OCI-LY7 (cell line): ENCODE results near the gene SEC14L5. TPM values are rescaled to one million over a fixed set of nuclear protein-coding genes. Genes with fewer than 3 reads are reported as not detected.

Source experiments
- BruUV-seq: library from RNA; stranded (reverse); fragments of 400-500 nt; replicated peaks from 2 replicates; lab custom pipeline; 2021; lab: Mats Ljungman, UMichigan
- CTCF ChIA-PET: fragments of 300-600 bp; sonication (Branson Sonifier 250); formaldehyde crosslinking; loops from one replicate; lab custom pipeline; 2022; ENCODE audit warnings: antibody characterized with exemption; ENCODE audit not compliant: unreplicated experiment; lab: Charles Lee
- POLR2A ChIA-PET: fragments of 300-600 bp; sonication (Branson Sonifier 250); formaldehyde crosslinking; loops from one replicate; lab custom pipeline; 2022; ENCODE audit warnings: antibody characterized with exemption; lab: Charles Lee
- DNase-seq: peaks from one replicate; pipeline ENCODE4 v3.0.0-alpha.2; 2015; ENCODE audit warnings: low spot score
- H2AFZ ChIP-seq: fragments of 200-600 bp; sonication (generic), shearing (Covaris generic); 2 replicates; pipeline ENCODE4 v1.6.1; 2014; ENCODE audit warnings: mild to moderate bottlenecking, antibody characterized with exemption, low read length, moderate library complexity
- H3K27ac ChIP-seq: fragments of 200-600 bp; sonication (generic); 2 replicates; pipeline ENCODE4 v1.5.1; 2014; ENCODE audit warnings: mixed run types, low read depth, mild to moderate bottlenecking, moderate library complexity, low read length, inconsistent platforms; ENCODE audit not compliant: poor library complexity, severe bottlenecking
- H3K36me3 ChIP-seq: fragments of 200-600 bp; sonication (generic); 2 replicates; pipeline ENCODE4 v1.6.1; 2014; ENCODE audit warnings: mild to moderate bottlenecking, antibody characterized with exemption, low read length, moderate library complexity, mixed read lengths; ENCODE audit not compliant: insufficient read depth
- H3K4me1 ChIP-seq: fragments of 200-600 bp; sonication (generic); 2 replicates; pipeline ENCODE4 v1.5.1; 2014; ENCODE audit warnings: mild to moderate bottlenecking, low read length; ENCODE audit not compliant: insufficient read depth, poor library complexity, severe bottlenecking
- H3K4me2 ChIP-seq: fragments of 200-600 bp; sonication (generic); 2 replicates; pipeline ENCODE4 v1.6.1; 2014; ENCODE audit warnings: mild to moderate bottlenecking, low read length
- H3K4me3 ChIP-seq: fragments of 200-600 bp; sonication (generic); 2 replicates; pipeline ENCODE4 v1.5.1; 2014; ENCODE audit warnings: mild to moderate bottlenecking, low read depth, low read length; ENCODE audit not compliant: poor library complexity, severe bottlenecking
- H3K79me2 ChIP-seq: fragments of 200-600 bp; sonication (generic); 2 replicates; pipeline ENCODE4 v1.6.1; 2016; ENCODE audit warnings: low read depth, mild to moderate bottlenecking, low read length, moderate library complexity, mixed read lengths; ENCODE audit not compliant: insufficient read depth
- H3K9me2 ChIP-seq: fragments of 200-600 bp; sonication (generic); 2 replicates; pipeline ENCODE4 v1.6.1; 2016; ENCODE audit warnings: mild to moderate bottlenecking, low read length, mixed read lengths; ENCODE audit not compliant: insufficient read depth
- H3K9me3 ChIP-seq: fragments of 200-600 bp; sonication (generic); 2 replicates; pipeline ENCODE4 v1.6.1; 2014; ENCODE audit warnings: mild to moderate bottlenecking, mixed run types, low read length, mixed read lengths
- H4K20me1 ChIP-seq: fragments of 200-600 bp; sonication (generic); 2 replicates; pipeline ENCODE4 v1.6.1; 2014; ENCODE audit warnings: mild to moderate bottlenecking, antibody characterized with exemption, low read length, moderate library complexity, mixed read lengths; ENCODE audit not compliant: insufficient read depth
- EZH2phosphoT487 ChIP-seq: fragments of 200-600 bp; sonication (generic); IDR thresholded peaks from 2 replicates; pipeline ENCODE4 v1.6.1; 2018; ENCODE audit warnings: low read depth, borderline replicate concordance, mild to moderate bottlenecking, mixed run types, antibody characterized with exemption, low read length, moderate library complexity, mixed read lengths
- intact Hi-C: fragments of 100-400 bp; cut with micrococcal nuclease; formaldehyde crosslinking; loops from one replicate; pipeline ENCODE4 v1.10.0; 2022; ENCODE audit not compliant: unreplicated experiment
- total RNA-seq, 2 experiments: library from RNA; depleted of rRNA in 1 of 2; stranded (reverse); fragments of >200 nt in 1 of 2; shearing (Covaris generic) in 1 of 2; gene quantifications; 2 replicates each; pipeline ENCODE4 v1.2.3, GENCODE V29; 2014 to 2022
- TF ChIP-seq, protein P1 (sequence below): fragments of 200-600 bp; sonication (generic); conservative IDR thresholded peaks from 2 replicates; pipeline ENCODE4 v1.5.1; 2014; ENCODE audit warnings: mild to moderate bottlenecking, antibody characterized with exemption, low read length, moderate library complexity, mixed read lengths

SEC14L5 gene
- total RNA-seq, 2 experiments from 2014 or later: not detected

DNA sequence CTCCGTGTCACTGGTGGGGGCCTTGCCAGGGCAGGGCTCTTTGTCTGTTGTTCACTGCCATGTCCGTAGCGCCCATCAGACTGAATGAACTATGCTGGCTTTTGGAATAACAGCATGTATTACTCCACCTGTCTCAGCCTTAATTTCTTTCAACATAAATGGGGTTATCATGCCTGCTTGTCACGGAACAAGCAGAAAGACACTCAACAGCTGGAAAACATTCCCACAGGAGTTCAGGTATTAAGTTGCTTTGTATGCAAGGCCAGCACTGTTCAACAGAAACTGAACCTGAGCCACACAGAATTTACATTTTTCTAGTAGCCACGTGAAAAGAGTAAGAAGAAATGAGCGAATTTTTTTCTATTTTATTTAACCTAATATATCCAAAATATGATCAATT, 34.3 kb upstream of the SEC14L5 start:
- H3K79me2 ChIP-seq: no peaks in the 10 kb centered on the region
- CTCF ChIA-PET: no interaction called here
- H3K27ac ChIP-seq: no peak overlapping the region

DNA sequence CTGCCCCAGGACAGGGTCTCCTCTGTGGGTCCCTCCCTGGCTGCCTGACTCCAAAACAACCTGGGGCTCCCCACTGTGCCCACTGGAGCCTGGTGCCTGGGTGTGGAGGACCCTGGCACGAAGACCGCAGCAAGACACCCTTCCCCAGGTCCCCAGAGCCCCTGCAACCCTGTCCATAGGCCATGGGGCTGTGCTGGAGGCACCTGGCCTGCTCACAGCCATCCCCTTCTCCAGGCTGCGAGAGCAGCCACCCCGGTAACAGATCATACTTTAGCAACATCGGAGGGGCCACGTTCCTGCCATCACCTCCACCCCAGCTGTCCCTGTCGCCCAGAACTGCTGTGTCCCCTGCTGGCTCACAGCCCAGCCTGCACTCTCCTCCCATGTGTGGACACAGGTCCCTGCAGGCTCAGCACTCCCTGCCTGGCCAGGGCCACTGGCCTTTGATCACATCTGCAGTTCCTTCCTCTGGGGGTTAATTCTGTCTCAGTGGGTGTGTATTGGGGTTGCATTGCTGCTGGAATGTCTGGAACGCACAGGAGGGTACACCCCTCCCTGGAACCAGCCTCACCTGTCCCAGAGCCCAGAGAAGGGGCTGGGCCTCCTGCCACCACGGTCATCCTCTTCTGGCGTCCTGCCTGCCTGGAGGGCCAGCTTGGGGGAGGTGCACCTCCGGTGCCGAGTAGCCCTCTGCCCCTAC, 33.4 kb upstream of the SEC14L5 start:
- Histone ChIP-seq H3K79me2 (no peaks in the 10 kb centered on the region), H3K4me1 (no peaks in the 10 kb centered on the region), H3K4me2 (no peak overlapping the region), H2AFZ (no peak overlapping the region), H3K9me2 (no peaks in the 10 kb centered on the region), H3K36me3 (no peaks in the 10 kb centered on the region), H3K9me3 (peaks cover 8% of the 10 kb centered on the region; the same call in 1 of the 2 replicates), H3K27ac (no peak overlapping the region), H4K20me1 (no peaks in the 10 kb centered on the region), H3K4me3 (no peak overlapping the region)
- no TSS peak for BruUV-seq
- ChIA-PET CTCF (no interaction called here), POLR2A (no interaction called here)
- DNase-seq: no peak
- intact Hi-C loops: no loop called here
- no peak for TF ChIP-seq EZH2phosphoT487
- TF ChIP-seq, protein P1, sequence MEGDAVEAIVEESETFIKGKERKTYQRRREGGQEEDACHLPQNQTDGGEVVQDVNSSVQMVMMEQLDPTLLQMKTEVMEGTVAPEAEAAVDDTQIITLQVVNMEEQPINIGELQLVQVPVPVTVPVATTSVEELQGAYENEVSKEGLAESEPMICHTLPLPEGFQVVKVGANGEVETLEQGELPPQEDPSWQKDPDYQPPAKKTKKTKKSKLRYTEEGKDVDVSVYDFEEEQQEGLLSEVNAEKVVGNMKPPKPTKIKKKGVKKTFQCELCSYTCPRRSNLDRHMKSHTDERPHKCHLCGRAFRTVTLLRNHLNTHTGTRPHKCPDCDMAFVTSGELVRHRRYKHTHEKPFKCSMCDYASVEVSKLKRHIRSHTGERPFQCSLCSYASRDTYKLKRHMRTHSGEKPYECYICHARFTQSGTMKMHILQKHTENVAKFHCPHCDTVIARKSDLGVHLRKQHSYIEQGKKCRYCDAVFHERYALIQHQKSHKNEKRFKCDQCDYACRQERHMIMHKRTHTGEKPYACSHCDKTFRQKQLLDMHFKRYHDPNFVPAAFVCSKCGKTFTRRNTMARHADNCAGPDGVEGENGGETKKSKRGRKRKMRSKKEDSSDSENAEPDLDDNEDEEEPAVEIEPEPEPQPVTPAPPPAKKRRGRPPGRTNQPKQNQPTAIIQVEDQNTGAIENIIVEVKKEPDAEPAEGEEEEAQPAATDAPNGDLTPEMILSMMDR: no peak

More for the DNA sequence above, 34.3 kb upstream of the SEC14L5 start:
- H3K4me2 ChIP-seq: no peak overlapping the region
- H4K20me1 ChIP-seq: no peaks in the 10 kb centered on the region
- no peak overlapping the region for H2AFZ ChIP-seq
- H3K36me3 ChIP-seq: no peaks in the 10 kb centered on the region
- TF ChIP-seq, protein P1: no peak
- no peak for TF ChIP-seq EZH2phosphoT487
- peaks cover 8% of the 10 kb centered on the region; the same call in 1 of the 2 replicates for H3K9me3 ChIP-seq
- no peak overlapping the region for H3K4me3 ChIP-seq
- no TSS peak for BruUV-seq
- intact Hi-C loops: no loop called here
- H3K4me1 ChIP-seq: no peaks in the 10 kb centered on the region
- H3K9me2 ChIP-seq: no peaks in the 10 kb centered on the region
- POLR2A ChIA-PET: no interaction called here
- DNase-seq: no peak

DNA sequence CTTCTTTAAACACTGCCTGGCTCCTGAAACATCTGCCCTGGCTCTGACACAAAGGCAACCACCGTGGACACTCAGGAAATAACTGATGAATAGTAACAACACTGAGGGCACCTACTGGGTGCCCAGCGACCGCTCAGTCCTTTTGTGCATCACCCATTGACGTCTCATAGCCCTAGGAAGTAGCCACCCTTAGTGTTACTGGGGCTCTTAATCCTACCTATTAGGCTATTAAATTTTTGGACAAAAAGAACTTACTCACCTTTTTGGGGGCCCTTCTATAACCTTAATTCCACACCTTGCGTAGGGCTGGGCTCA, 32.9 kb upstream of the SEC14L5 start:
- Histone ChIP-seq H3K4me3 (no peak overlapping the region), H3K4me2 (no peak overlapping the region), H3K36me3 (no peaks in the 10 kb centered on the region), H2AFZ (no peak overlapping the region), H3K27ac (no peak overlapping the region), H3K9me3 (peaks cover 8% of the 10 kb centered on the region; the same call in 1 of the 2 replicates), H3K79me2 (no peaks in the 10 kb centered on the region), H4K20me1 (no peaks in the 10 kb centered on the region), H3K4me1 (no peaks in the 10 kb centered on the region), H3K9me2 (no peaks in the 10 kb centered on the region)
- ChIA-PET CTCF (no interaction called here), POLR2A (no interaction called here)
- intact Hi-C loops: no loop called here
- no peak for DNase-seq
- BruUV-seq: no TSS peak
- TF ChIP-seq EZH2phosphoT487: no peak
- TF ChIP-seq, protein P1: no peak
